ENCODE measurements around the gene CES3. TPM values are rescaled to one million over a fixed set of nuclear protein-coding genes. Genes with fewer than 3 reads are reported as not detected.
"Not testable (repeated sequence)": the region's sequence is repeated elsewhere in the genome, so short reads cannot be mapped to it uniquely, and the experiment has no call there.

The CES3 gene
- total and polyA plus RNA-seq, 2 experiments from 2014 or later, result 6.4 to 12.8 TPM

GRCh38 chr16:66968847-66969246 is 7.8 kb downstream of the CES3 start:
- Histone ChIP-seq H3K4me3 (no peak overlapping the region), H3K27me3 (no peaks in the 10 kb centered on the region), H3K36me3 (no peaks in the 10 kb centered on the region), H3K9me3 (ENCODE audit: low read depth) (no peaks in the 10 kb centered on the region), H3K27ac (no peak overlapping the region), H3K4me1 (ENCODE audit: low read depth) (no peaks in the 10 kb centered on the region)
- no peak for TF ChIP-seq CTCF (IDR thresholded peaks at IDR 0.05; ENCODE audit: low read depth, low read length)
- DNase-seq (ENCODE audit: low read depth in 1 of 2, low spot score in 1 of 2), result no peak

DNA sequence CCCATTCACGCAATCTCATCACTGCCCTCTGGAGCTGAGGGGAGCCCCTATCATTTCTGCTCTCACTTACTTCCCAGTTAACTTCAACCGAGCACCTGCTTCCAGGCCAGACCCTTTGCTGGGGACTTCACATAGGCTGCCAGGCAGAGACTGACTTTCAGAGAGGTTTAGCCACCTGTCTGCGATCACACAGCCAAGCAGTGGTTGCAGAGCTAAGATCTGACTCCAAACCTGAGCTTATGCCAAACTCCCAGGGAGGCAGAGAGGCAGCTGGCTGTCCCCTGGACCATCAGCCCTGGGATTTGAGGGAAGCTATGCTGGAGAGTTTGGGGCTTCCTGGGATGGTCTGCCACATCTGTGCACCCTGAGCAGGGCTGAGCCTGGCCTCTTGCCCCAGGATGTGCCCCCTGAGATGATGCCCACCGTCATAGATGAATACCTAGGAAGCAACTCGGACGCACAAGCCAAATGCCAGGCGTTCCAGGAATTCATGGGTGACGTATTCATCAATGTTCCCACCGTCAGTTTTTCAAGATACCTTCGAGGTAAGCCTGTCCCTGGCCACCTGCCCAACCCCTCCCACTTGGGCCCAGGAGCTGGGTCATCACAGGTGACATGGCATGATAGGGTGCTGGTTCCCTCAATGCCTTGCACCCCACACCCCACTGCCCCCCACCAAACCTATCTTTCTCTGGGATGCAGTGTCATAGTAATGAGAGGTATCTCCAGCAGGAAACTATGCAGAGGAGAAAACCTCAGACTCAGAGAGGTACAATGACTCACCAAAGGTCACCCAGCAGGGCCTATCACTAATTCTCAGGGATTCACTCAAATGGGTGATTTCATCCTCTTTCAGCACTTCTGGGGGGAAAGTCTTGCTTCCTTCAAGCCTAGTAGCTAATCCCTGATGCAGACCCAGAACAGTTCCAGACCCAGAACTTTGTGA is 10.0 kb downstream of the CES3 start:
- no peaks in the 10 kb centered on the region for H3K36me3 ChIP-seq
- no peak for DNase-seq (ENCODE audit: low read depth in 1 of 2, low spot score in 1 of 2)
- no peaks in the 10 kb centered on the region for H3K4me1 ChIP-seq (ENCODE audit: low read depth)
- H3K9me3 ChIP-seq (ENCODE audit: low read depth), result no peaks in the 10 kb centered on the region
- no peak for TF ChIP-seq CTCF (IDR thresholded peaks at IDR 0.05; ENCODE audit: low read depth, low read length)
- no peak overlapping the region for H3K4me3 ChIP-seq
- H3K27ac ChIP-seq, result no peak overlapping the region
- H3K27me3 ChIP-seq, result no peaks in the 10 kb centered on the region

- Histone ChIP-seq H3K4me3 (no peak overlapping the region), H3K27me3 (no peaks in the 10 kb centered on the region), H3K9me3 (ENCODE audit: low read depth) (no peaks in the 10 kb centered on the region), H3K27ac (no peak overlapping the region), H3K4me1 (ENCODE audit: low read depth) (no peaks in the 10 kb centered on the region), H3K36me3 (no peaks in the 10 kb centered on the region)
- DNase-seq (ENCODE audit: low read depth in 1 of 2, low spot score in 1 of 2), result peak in 1 of 2 donors; percentile 47
- TF ChIP-seq CTCF (IDR thresholded peaks at IDR 0.05; ENCODE audit: low read depth, low read length), result no peak
Observed at GRCh38 chr16:66972983-66973382, 11.9 kb downstream of the CES3 start.

DNA sequence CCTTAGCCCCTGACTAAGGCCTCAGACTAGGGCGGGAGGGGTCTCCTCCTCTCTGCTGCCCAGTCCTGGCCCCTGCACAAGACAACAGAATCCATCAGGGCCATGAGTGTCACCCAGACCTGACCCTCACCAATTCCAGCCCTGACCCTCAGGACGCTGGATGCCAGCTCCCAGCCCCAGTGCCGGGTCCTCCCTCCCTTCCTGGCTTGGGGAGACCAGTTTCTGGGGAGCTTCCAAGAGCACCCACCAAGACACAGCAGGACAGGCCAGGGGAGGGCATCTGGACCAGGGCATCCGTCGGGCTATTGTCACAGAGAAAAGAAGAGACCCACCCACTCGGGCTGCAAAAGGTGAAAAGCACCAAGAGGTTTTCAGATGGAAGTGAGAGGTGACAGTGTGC is 12.7 kb downstream of the CES3 start:
- no peak for TF ChIP-seq CTCF (IDR thresholded peaks at IDR 0.05; ENCODE audit: low read depth, low read length)
- Histone ChIP-seq H3K27ac (no peak overlapping the region), H3K27me3 (no peaks in the 10 kb centered on the region), H3K4me3 (no peak overlapping the region), H3K4me1 (ENCODE audit: low read depth) (no peaks in the 10 kb centered on the region), H3K9me3 (ENCODE audit: low read depth) (no peaks in the 10 kb centered on the region), H3K36me3 (no peaks in the 10 kb centered on the region)
- DNase-seq (ENCODE audit: low read depth in 1 of 2, low spot score in 1 of 2), result no peak

GRCh38 chr16:66974156-66974931 is 13.3 kb downstream of the CES3 start:
- not testable (repeated sequence) for H3K27me3 ChIP-seq; H3K36me3 ChIP-seq; H3K4me1 ChIP-seq (ENCODE audit: low read depth); H3K9me3 ChIP-seq (ENCODE audit: low read depth); DNase-seq (ENCODE audit: low read depth in 1 of 2, low spot score in 1 of 2); H3K27ac ChIP-seq; H3K4me3 ChIP-seq

DNA sequence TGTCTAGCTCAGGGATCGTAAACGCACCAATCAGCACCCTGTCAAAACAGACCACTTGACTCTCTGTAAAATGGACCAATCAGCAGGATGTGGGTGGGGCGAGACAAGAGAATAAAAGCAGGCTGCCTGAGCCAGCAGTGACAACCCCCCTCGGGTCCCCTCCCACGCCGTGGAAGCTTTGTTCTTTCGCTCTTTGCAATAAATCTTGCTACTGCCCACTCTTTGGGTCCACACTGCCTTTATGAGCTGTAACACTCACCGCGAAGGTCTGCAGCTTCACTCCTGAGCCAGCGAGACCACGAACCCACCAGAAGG is 13.8 kb downstream of the CES3 start:
- H3K36me3 ChIP-seq; H3K4me1 ChIP-seq (ENCODE audit: low read depth); H3K27ac ChIP-seq; DNase-seq (ENCODE audit: low read depth in 1 of 2, low spot score in 1 of 2); H3K4me3 ChIP-seq; H3K27me3 ChIP-seq; H3K9me3 ChIP-seq (ENCODE audit: low read depth): not testable (repeated sequence)

Measured in cardiac muscle cell (in vitro differentiated cells and primary cell).